ENCODE data around the gene ABCG5. TPM values are rescaled to one million over a fixed set of nuclear protein-coding genes. Genes with fewer than 3 reads are reported as not detected.

Gene ABCG5
- polyA plus RNA-seq, 1 donor (not counting 4 experiments of a cell fraction or from before 2014, with no cell fraction given) = not detected

DNA sequence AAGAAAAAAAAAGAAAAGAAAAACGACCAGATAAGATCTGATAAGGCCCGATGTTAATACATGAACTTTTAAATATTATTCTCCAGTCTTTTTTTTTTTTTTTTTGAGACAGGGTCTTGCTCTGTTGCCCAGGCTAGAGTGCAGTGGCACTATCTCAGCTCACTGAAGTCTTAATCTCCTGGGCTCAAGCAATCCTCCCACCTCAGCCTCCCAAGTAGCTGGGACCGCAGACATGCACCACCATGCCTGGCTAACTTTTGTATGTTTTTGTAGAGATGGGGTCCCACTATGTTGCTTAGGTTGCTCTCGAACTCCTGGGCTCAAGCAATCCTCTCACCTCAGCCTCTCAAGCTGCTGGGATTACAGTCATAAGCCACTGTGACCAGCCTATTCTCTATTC lies 1.6 kb downstream of the ABCG5 start:
- Histone ChIP-seq H2AFZ (ENCODE audit: control insufficient read depth, low read length) (no peak overlapping the region), H3K9me3 (ENCODE audit: control insufficient read depth, low read depth, low read length) (no peaks in the 10 kb centered on the region), H3K36me3 (ENCODE audit: control insufficient read depth in 2 of 2, extremely low read depth in 1 of 2, insufficient read depth in 2 of 2, low read length in 2 of 2) (no peaks in the 10 kb centered on the region), H4K20me1 (ENCODE audit: control insufficient read depth, extremely low read depth, insufficient read depth, low read length) (no peaks in the 10 kb centered on the region), H3K9me1 (ENCODE audit: control insufficient read depth, extremely low read depth, insufficient read depth, low read length) (no peaks in the 10 kb centered on the region), H3K4me1 (ENCODE audit: control insufficient read depth, extremely low read depth, insufficient read depth, low read length) (peaks cover 5% of the 10 kb centered on the region), H3K9ac (ENCODE audit: control insufficient read depth, extremely low read depth, insufficient read depth, low read length) (no peak overlapping the region), H3K27ac (ENCODE audit: control insufficient read depth, insufficient read depth, low read length) (no peak overlapping the region), H3K4me2 (ENCODE audit: control insufficient read depth, extremely low read depth, insufficient read depth, low read depth, low read length) (no peak overlapping the region), H3K4me3 (ENCODE audit: control insufficient read depth in 2 of 3, extremely low read depth in 1 of 3, insufficient read depth in 2 of 3, low read depth in 1 of 3, low read length in 3 of 3) (no peak overlapping the region), H3K79me2 (ENCODE audit: control insufficient read depth, insufficient read depth, low read length) (no peaks in the 10 kb centered on the region), H3K27me3 (ENCODE audit: control insufficient read depth, extremely low read depth, insufficient read depth, low read length) (peaks cover 9% of the 10 kb centered on the region)
- dilution Hi-C loops (cut with MboI; ENCODE audit: extremely low pct_ligation_motif_present, low sequenced_read_pairs) = no loop called here
- DNase-seq (ENCODE audit: low read depth, low spot score) = no peak
- FAIRE-seq = no peak
- no peak for TF ChIP-seq EZH2 (IDR thresholded peaks at IDR 0.05; ENCODE audit: low read length)
- no peak for TF ChIP-seq CTCF (optimal IDR thresholded peaks at IDR 0.05 in 1 of 3, IDR thresholded peaks at IDR 0.05 in 1 of 3, conservative IDR thresholded peaks at IDR 0.05 in 1 of 3; ENCODE audit: extremely low read depth in 1 of 3, insufficient read depth in 2 of 3, low read length in 3 of 3)

GRCh38 chr2:43832457-43832856 lies 6.2 kb downstream of the ABCG5 start:
- Histone ChIP-seq H4K20me1 (ENCODE audit: control insufficient read depth, extremely low read depth, insufficient read depth, low read length) (no peaks in the 10 kb centered on the region), H3K9me3 (ENCODE audit: control insufficient read depth, low read depth, low read length) (no peaks in the 10 kb centered on the region), H3K4me2 (ENCODE audit: control insufficient read depth, extremely low read depth, insufficient read depth, low read depth, low read length) (no peak overlapping the region), H3K79me2 (ENCODE audit: control insufficient read depth, insufficient read depth, low read length) (no peaks in the 10 kb centered on the region), H3K9me1 (ENCODE audit: control insufficient read depth, extremely low read depth, insufficient read depth, low read length) (no peaks in the 10 kb centered on the region), H3K27me3 (ENCODE audit: control insufficient read depth, extremely low read depth, insufficient read depth, low read length) (peaks cover 25% of the 10 kb centered on the region), H2AFZ (ENCODE audit: control insufficient read depth, low read length) (no peak overlapping the region), H3K27ac (ENCODE audit: control insufficient read depth, insufficient read depth, low read length) (no peak overlapping the region), H3K36me3 (ENCODE audit: control insufficient read depth in 2 of 2, extremely low read depth in 1 of 2, insufficient read depth in 2 of 2, low read length in 2 of 2) (no peaks in the 10 kb centered on the region), H3K4me1 (ENCODE audit: control insufficient read depth, extremely low read depth, insufficient read depth, low read length) (no peaks in the 10 kb centered on the region), H3K9ac (ENCODE audit: control insufficient read depth, extremely low read depth, insufficient read depth, low read length) (no peak overlapping the region), H3K4me3 (ENCODE audit: control insufficient read depth in 2 of 3, extremely low read depth in 1 of 3, insufficient read depth in 2 of 3, low read depth in 1 of 3, low read length in 3 of 3) (no peak overlapping the region)
- TF ChIP-seq CTCF (optimal IDR thresholded peaks at IDR 0.05 in 1 of 3, IDR thresholded peaks at IDR 0.05 in 1 of 3, conservative IDR thresholded peaks at IDR 0.05 in 1 of 3; ENCODE audit: extremely low read depth in 1 of 3, insufficient read depth in 2 of 3, low read length in 3 of 3) (no peak), EZH2 (IDR thresholded peaks at IDR 0.05; ENCODE audit: low read length) (no peak)
- FAIRE-seq = no peak
- DNase-seq (ENCODE audit: low read depth, low spot score) = no peak
- dilution Hi-C loops (cut with MboI; ENCODE audit: extremely low pct_ligation_motif_present, low sequenced_read_pairs) = no loop called here
